CD4-positive, alpha-beta memory T cell (primary cell): ENCODE data around the gene DNAJC7. TPM values are rescaled to one million over a fixed set of nuclear protein-coding genes. Genes with fewer than 3 reads are reported as not detected.
A peak's percentile ranks its signal among the peaks of the same experiment; 100 is the strongest.

Source experiments
- CTCF ChIA-PET: fragments of 350-600 bp; sonication (Branson Sonifier 250); formaldehyde crosslinking; loops from one replicate; lab custom pipeline; 2021; ENCODE audit warnings: inconsistent platforms; ENCODE audit not compliant: partially characterized antibody; lab: Charles Lee
- POLR2A ChIA-PET: fragments of 350-600 bp; sonication (Branson Sonifier 250); formaldehyde crosslinking; loops from one replicate; lab custom pipeline; 2021; ENCODE audit not compliant: partially characterized antibody; lab: Charles Lee
- DNase-seq, 5 donors: peaks; one replicate each; pipeline versions ENCODE4 v3.0.0 to v3.0.0-alpha.2; 2020 to 2022; ENCODE audit warnings: mixed read lengths in 1 of 5
- H3K27ac ChIP-seq: one replicate; pipeline ENCODE4 v1.7.0; 2013; ENCODE audit warnings: low read depth, low read length
- H3K27me3 ChIP-seq: 2 replicates; pipeline ENCODE4 v1.7.0; 2013; ENCODE audit warnings: mild to moderate bottlenecking, low read length, moderate library complexity; ENCODE audit not compliant: insufficient read depth
- H3K36me3 ChIP-seq: 2 replicates; pipeline ENCODE4 v1.7.0; 2013; ENCODE audit warnings: mild to moderate bottlenecking, low read length, moderate library complexity; ENCODE audit not compliant: insufficient read depth
- H3K4me1 ChIP-seq: 2 replicates; pipeline ENCODE4 v1.7.0; 2013; ENCODE audit warnings: mild to moderate bottlenecking, low read length, moderate library complexity; ENCODE audit not compliant: insufficient read depth
- H3K4me3 ChIP-seq, 2 donors: one replicate each; pipeline ENCODE4 v1.7.0; 2013; ENCODE audit warnings: low read length in 2 of 2, mild to moderate bottlenecking in 1 of 2
- H3K9me3 ChIP-seq, 2 donors: one replicate each; pipeline ENCODE4 v1.7.0; 2013; ENCODE audit warnings: low read length in 2 of 2, control low read depth in 1 of 2; ENCODE audit not compliant: control insufficient read depth in 1 of 2
- H3K27ac Mint-ChIP-seq, 7 donors: one replicate each; pipeline ENCODE4 v1.8.0; 2020 to 2021; ENCODE audit warnings: mixed read lengths in 7 of 7, mild to moderate bottlenecking in 6 of 7, inconsistent platforms in 3 of 7, moderate library complexity in 3 of 7
- H3K27me3 Mint-ChIP-seq, 2 donors: one replicate each; pipeline ENCODE4 v1.8.0; 2020 to 2021; ENCODE audit warnings: mixed read lengths in 2 of 2
- H3K36me3 Mint-ChIP-seq, 2 donors: one replicate each; pipeline ENCODE4 v1.8.0; 2020 to 2021; ENCODE audit warnings: mixed read lengths in 2 of 2, inconsistent platforms in 1 of 2, mild to moderate bottlenecking in 1 of 2
- H3K4me1 Mint-ChIP-seq, 4 donors: one replicate each; pipeline ENCODE4 v1.8.0; 2020 to 2021; ENCODE audit warnings: mixed read lengths in 4 of 4, mild to moderate bottlenecking in 1 of 4
- H3K4me3 Mint-ChIP-seq, 8 donors: one replicate each; pipeline ENCODE4 v1.8.0; 2020 to 2021; ENCODE audit warnings: mixed read lengths in 8 of 8, mild to moderate bottlenecking in 7 of 8, moderate library complexity in 6 of 8, inconsistent platforms in 3 of 8
- H3K9me3 Mint-ChIP-seq, 8 donors: one replicate each; pipeline ENCODE4 v1.8.0; 2020 to 2021; ENCODE audit warnings: mixed read lengths in 8 of 8, mild to moderate bottlenecking in 5 of 8, inconsistent platforms in 3 of 8, moderate library complexity in 1 of 8
- intact Hi-C: fragments of 100-400 bp; cut with micrococcal nuclease; formaldehyde crosslinking; loops from one replicate; pipeline ENCODE4 v1.15.1; 2023
- polyA plus RNA-seq, 2 donors: library from polyadenylated mRNA; unstranded; fragments of 300-500 nt; fragmentation: Illumina TruSeq; gene quantifications; one replicate each; pipeline ENCODE4 v1.2.3, GENCODE V29; 2021
- total RNA-seq, 2 experiments: library from RNA; stranded (reverse); gene quantifications; one replicate each; pipeline ENCODE4 v1.2.3, GENCODE V29; 2021

Gene DNAJC7
- 100 to 1,000 TPM; 106 to 112 TPM for total RNA-seq
- polyA plus RNA-seq, result 10 to 100 TPM; 45.2 to 67.2 TPM

- H3K36me3 Mint-ChIP-seq, result peaks cover 0 to 34% of the 10 kb centered on the region in 2 donors
- Histone ChIP-seq H3K27me3 (no peaks in the 10 kb centered on the region), H3K4me3 (peak within 1 kb of the TSS; percentile 85 to 91), H3K9me3 (no peaks in the 10 kb centered on the region), H3K36me3 (peaks cover 2% of the 10 kb centered on the region), H3K27ac (peak within 1 kb of the TSS; percentile 96), H3K4me1 (peaks cover 78% of the 10 kb centered on the region)
- peak; percentile 88 to 89 (median 88) for DNase-seq
- POLR2A ChIA-PET, result interaction anchor here (0.5 to 4.4 kb wide), 28 partner anchors 8 to 1351 kb away, joined by 3 to 70 read pairs (median 4); partner anchors contain the start of genes ACLY, CNP, DHX58 and EIF1
- intact Hi-C loops, result loop anchor here (1.0 to 5.0 kb wide), 4 partner anchors 51 to 1200 kb away; partner anchors contain the start of genes CNP and ODAD4
- peak within 1 kb of the TSS; percentile 98 to 100 (median 99) for H3K4me3 Mint-ChIP-seq
- peaks cover 42 to 78% (median 60%) of the 10 kb centered on the region in 4 donors for H3K4me1 Mint-ChIP-seq
- CTCF ChIA-PET, result interaction anchor here (0.6 to 5.7 kb wide), 18 partner anchors 9 to 371 kb away, joined by 3 to 58 read pairs (median 4); partner anchors contain the start of genes CNP, DHX58, KAT2A and KCNH4
- peak within 1 kb of the TSS; percentile 97 to 99 (median 99) for H3K27ac Mint-ChIP-seq
- no peaks in the 10 kb centered on the region for H3K9me3 Mint-ChIP-seq
- H3K27me3 Mint-ChIP-seq, result no peaks in the 10 kb centered on the region
Measured at GRCh38 chr17:42016941-42017865, at the start of gene DNAJC7. Gene DNAJC7, minus strand, starts transcription at chr17:42017439. Its CDS starts 23 bp downstream, at chr17:42017416.

GRCh38 chr17:42065201-42065600 lies 48.0 kb upstream of the DNAJC7 start:
- CTCF ChIA-PET, result interaction anchor here (0.8 to 5.3 kb wide), 26 partner anchors 9 to 328 kb away, joined by 3 to 124 read pairs (median 5); partner anchors contain the start of genes DHX58, DNAJC7, GHDC and KAT2A
- H3K4me3 Mint-ChIP-seq, result no peak overlapping the region
- H3K27ac ChIP-seq, result no peak overlapping the region

GRCh38 chr17:42062681-42063080 lies 45.4 kb upstream of the DNAJC7 start:
- H3K27me3 ChIP-seq, result no peaks in the 10 kb centered on the region
- ChIA-PET CTCF (interaction anchor here (0.8 to 1.5 kb wide), 4 partner anchors 21 to 100 kb away, joined by 3 read pairs; no protein-coding TSS in a partner anchor), POLR2A (no interaction called here)
- Mint-ChIP-seq H3K36me3 (no peaks in the 10 kb centered on the region), H3K4me3 (no peak overlapping the region), H3K27me3 (peaks cover 2 to 12% of the 10 kb centered on the region in 2 donors), H3K4me1 (peaks cover 0 to 7% (median 4%) of the 10 kb centered on the region in 4 donors), H3K27ac (no peak overlapping the region), H3K9me3 (no peaks in the 10 kb centered on the region)
- DNase-seq, result no peak
- H3K4me3 ChIP-seq, result no peak overlapping the region
- H3K9me3 ChIP-seq, result no peaks in the 10 kb centered on the region
- intact Hi-C loops, result loop anchor here (1.0 kb wide), 2 partner anchors 37 to 99 kb away; no protein-coding TSS in a partner anchor
- H3K36me3 ChIP-seq, result no peaks in the 10 kb centered on the region
- no peak overlapping the region for H3K27ac ChIP-seq
- H3K4me1 ChIP-seq, result peaks cover 10% of the 10 kb centered on the region

More at GRCh38 chr17:42065201-42065600, 48.0 kb upstream of the DNAJC7 start:
- Histone ChIP-seq H3K36me3 (no peaks in the 10 kb centered on the region), H3K27me3 (no peaks in the 10 kb centered on the region), H3K9me3 (no peaks in the 10 kb centered on the region), H3K4me1 (peaks cover 10% of the 10 kb centered on the region), H3K4me3 (no peak overlapping the region)
- Mint-ChIP-seq H3K9me3 (no peaks in the 10 kb centered on the region), H3K27me3 (peaks cover 5 to 9% of the 10 kb centered on the region in 2 donors), H3K27ac (peak overlapping the region in 1 of 7 donors; percentile 53), H3K36me3 (no peaks in the 10 kb centered on the region), H3K4me1 (peaks cover 0 to 7% (median 4%) of the 10 kb centered on the region in 4 donors)
- intact Hi-C loops, result no loop called here
- POLR2A ChIA-PET, result interaction anchor here (1.5 kb wide), 1 partner anchor 46 kb away, joined by 4 read pairs; no protein-coding TSS in a partner anchor
- no peak for DNase-seq

- Histone ChIP-seq H3K27ac (no peak overlapping the region), H3K4me3 (no peak overlapping the region), H3K4me1 (peaks cover 4% of the 10 kb centered on the region), H3K9me3 (no peaks in the 10 kb centered on the region), H3K36me3 (no peaks in the 10 kb centered on the region), H3K27me3 (no peaks in the 10 kb centered on the region)
- intact Hi-C loops, result no loop called here
- ChIA-PET POLR2A (no interaction called here), CTCF (interaction anchor here (0.8 kb wide), 1 partner anchor 99 kb away, joined by 3 read pairs; no protein-coding TSS in a partner anchor)
- H3K4me3 Mint-ChIP-seq, result no peak overlapping the region
- H3K4me1 Mint-ChIP-seq, result peaks cover 0 to 7% (median 4%) of the 10 kb centered on the region in 4 donors
- H3K36me3 Mint-ChIP-seq, result no peaks in the 10 kb centered on the region
- no peaks in the 10 kb centered on the region for H3K9me3 Mint-ChIP-seq
- no peak overlapping the region for H3K27ac Mint-ChIP-seq
- peaks cover 2 to 8% of the 10 kb centered on the region in 2 donors for H3K27me3 Mint-ChIP-seq
- no peak for DNase-seq
Measured at GRCh38 chr17:42061646-42062487, 44.6 kb upstream of the DNAJC7 start.

GRCh38 chr17:42060231-42060630 lies 43.0 kb upstream of the DNAJC7 start:
- H3K36me3 Mint-ChIP-seq, result no peaks in the 10 kb centered on the region
- H3K27ac Mint-ChIP-seq, result peak overlapping the region in 1 of 7 donors; percentile 76
- H3K4me1 Mint-ChIP-seq, result peaks cover 0 to 7% (median 4%) of the 10 kb centered on the region in 4 donors
- ChIA-PET POLR2A (no interaction called here), CTCF (interaction anchor here (1.2 kb wide), 1 partner anchor 34 kb away, joined by 3 read pairs; no protein-coding TSS in a partner anchor)
- no peaks in the 10 kb centered on the region for H3K36me3 ChIP-seq
- no peak overlapping the region for H3K4me3 ChIP-seq
- H3K27ac ChIP-seq, result no peak overlapping the region
- DNase-seq, result no peak
- H3K27me3 ChIP-seq, result no peaks in the 10 kb centered on the region
- H3K4me3 Mint-ChIP-seq, result no peak overlapping the region
- intact Hi-C loops, result no loop called here
- no peaks in the 10 kb centered on the region for H3K9me3 ChIP-seq
- peaks cover 5 to 12% of the 10 kb centered on the region in 2 donors for H3K27me3 Mint-ChIP-seq
- H3K4me1 ChIP-seq, result peaks cover 4% of the 10 kb centered on the region
- H3K9me3 Mint-ChIP-seq, result no peaks in the 10 kb centered on the region

- Mint-ChIP-seq H3K9me3 (no peaks in the 10 kb centered on the region), H3K4me1 (peaks cover 0 to 7% (median 4%) of the 10 kb centered on the region in 4 donors), H3K4me3 (no peak overlapping the region), H3K27ac (no peak overlapping the region), H3K36me3 (no peaks in the 10 kb centered on the region), H3K27me3 (peaks cover 5 to 16% of the 10 kb centered on the region in 2 donors)
- H3K4me3 ChIP-seq, result no peak overlapping the region
- CTCF ChIA-PET, result interaction anchor here (1.2 kb wide), 1 partner anchor 34 kb away, joined by 3 read pairs; no protein-coding TSS in a partner anchor
- no peaks in the 10 kb centered on the region for H3K36me3 ChIP-seq
- no peaks in the 10 kb centered on the region for H3K9me3 ChIP-seq
- no peaks in the 10 kb centered on the region for H3K27me3 ChIP-seq
- H3K4me1 ChIP-seq, result peaks cover 4% of the 10 kb centered on the region
- no peak for DNase-seq
- intact Hi-C loops, result no loop called here
- no peak overlapping the region for H3K27ac ChIP-seq
- POLR2A ChIA-PET, result no interaction called here
Measured at GRCh38 chr17:42059815-42060214, 42.6 kb upstream of the DNAJC7 start.
